HepG2 (cell line): ENCODE results near the gene CEACAM16. TPM values are rescaled to one million over a fixed set of nuclear protein-coding genes. Genes with fewer than 3 reads are reported as not detected.
A peak's percentile ranks its signal among the peaks of the same experiment; 100 is the strongest.

Experiments
- CERS6 ChIP-seq: sonication (generic); formaldehyde crosslinking; IDR thresholded peaks from 2 replicates; pipeline ENCODE4 v1.5.0; 2020; ENCODE audit warnings: missing genetic modification reagents
- DBP ChIP-seq: sonication (generic); formaldehyde crosslinking; IDR thresholded peaks from 2 replicates; pipeline ENCODE4 v1.4.0; 2020; ENCODE audit warnings: missing genetic modification reagents; ENCODE audit errors: not compliant biosample characterization
- HDAC2 ChIP-seq: sonication (generic); formaldehyde crosslinking; IDR thresholded peaks from 2 replicates; pipeline ENCODE4 v1.4.0; 2020; ENCODE audit warnings: missing genetic modification reagents
- HNRNPL ChIP-seq: fragments of 200-400 bp; formaldehyde crosslinking; IDR thresholded peaks from 2 replicates; pipeline ENCODE4 v1.6.1; 2017; ENCODE audit warnings: mild to moderate bottlenecking, low read depth, low read length
- MEF2D ChIP-seq: sonication (generic); formaldehyde crosslinking; IDR thresholded peaks from 2 replicates; pipeline ENCODE4 v1.5.1; 2020; ENCODE audit warnings: mild to moderate bottlenecking, missing genetic modification reagents
- MIXL1 ChIP-seq: IDR thresholded peaks from 2 replicates; pipeline ENCODE4 v1.6.1; 2016
- PATZ1 ChIP-seq: sonication (generic); formaldehyde crosslinking; IDR thresholded peaks from 2 replicates; pipeline ENCODE4 v1.4.0; 2020; ENCODE audit warnings: missing genetic modification reagents
- TEAD3 ChIP-seq: optimal IDR thresholded peaks from 2 replicates; pipeline ENCODE3; 2016; ENCODE audit warnings: borderline replicate concordance
- THAP9 ChIP-seq: sonication (generic); formaldehyde crosslinking; IDR thresholded peaks from 2 replicates; pipeline ENCODE4; 2020; ENCODE audit warnings: missing genetic modification reagents, mild to moderate bottlenecking, borderline replicate concordance
- THRA ChIP-seq: sonication (generic); formaldehyde crosslinking; IDR thresholded peaks from 2 replicates; pipeline ENCODE4 v1.4.0; 2020; ENCODE audit warnings: missing genetic modification reagents, borderline replicate concordance
- XRCC5 ChIP-seq: fragments of 200-400 bp; formaldehyde crosslinking; optimal IDR thresholded peaks from 2 replicates; pipeline ENCODE3; 2017; ENCODE audit warnings: mild to moderate bottlenecking, low read length
- ZBTB38 ChIP-seq: sonication (generic); formaldehyde crosslinking; IDR thresholded peaks from 2 replicates; pipeline ENCODE4 v1.5.1; 2020; ENCODE audit warnings: mild to moderate bottlenecking, missing genetic modification reagents
- ZFP36 ChIP-seq: fragments of 150-350 bp; IDR thresholded peaks from 2 replicates; pipeline ENCODE4 v1.6.1; 2018; ENCODE audit warnings: borderline replicate concordance, low read length, low read depth; ENCODE audit not compliant: partially characterized antibody
- ZNF253 ChIP-seq: sonication (generic); formaldehyde crosslinking; IDR thresholded peaks from 2 replicates; pipeline ENCODE4 v1.8.0; 2022; ENCODE audit warnings: mild to moderate bottlenecking, missing genetic modification reagents, borderline replicate concordance
- ZNF33A ChIP-seq: sonication (generic); formaldehyde crosslinking; IDR thresholded peaks from 2 replicates; pipeline ENCODE4 v1.5.1; 2020; ENCODE audit warnings: missing genetic modification reagents, mild to moderate bottlenecking, moderate library complexity, borderline replicate concordance
- ZNF552 ChIP-seq: sonication (generic); formaldehyde crosslinking; IDR thresholded peaks from 2 replicates; pipeline ENCODE4 v1.9.0; 2022; ENCODE audit warnings: missing genetic modification reagents, mild to moderate bottlenecking, borderline replicate concordance
- ZNF564 ChIP-seq: sonication (generic); formaldehyde crosslinking; IDR thresholded peaks from 2 replicates; pipeline ENCODE4 v1.8.1; 2023; ENCODE audit warnings: mild to moderate bottlenecking, missing genetic modification reagents
- ZNF619 ChIP-seq: sonication (generic); formaldehyde crosslinking; IDR thresholded peaks from 2 replicates; pipeline ENCODE4 v1.4.0; 2020; ENCODE audit warnings: mild to moderate bottlenecking, missing genetic modification reagents
- polyA plus RNA-seq, 8 experiments: library from polyadenylated mRNA; depleted of rRNA in 3 of 8; stranded (reverse) in 7 of 8; unstranded in 1 of 8; fragments of >200 nt; fragmentation: Illumina TruSeq in 4 of 8; extraction: Trizol in 4 of 8; gene quantifications; 2 replicates each; pipeline versions ENCODE4 v1.2.1 to v1.2.3, GENCODE V29; 2011 to 2016; ENCODE audit warnings: low read depth in 4 of 8, missing spikeins in 1 of 8, mixed read lengths in 1 of 8; ENCODE audit not compliant: insufficient read depth in 1 of 8
- total RNA-seq, 5 experiments: library from RNA; depleted of rRNA; stranded (reverse); fragments of >200 nt; fragmentation: Illumina TruSeq; extraction: Trizol; gene quantifications; 2 replicates each; pipeline ENCODE4 v1.2.3, GENCODE V29; 2016; ENCODE audit warnings: low read depth in 1 of 5

Gene CEACAM16
- total and polyA plus RNA-seq, 2 of the 13 experiments (the other 11 are each of a cell fraction or from before 2014, with no cell fraction given): not detected

GRCh38 chr19:44723952-44724319, 25.0 kb downstream of the CEACAM16 start (continued):
- TF ChIP-seq THAP9 (CRISPR knock-in tag): 0 out of 2 replicates have a peak, but pooled peaks have one; percentile 21
- no peak for TF ChIP-seq ZNF253 (CRISPR knock-in tag)
- no peak for TF ChIP-seq ZNF552 (CRISPR knock-in tag)
- TF ChIP-seq ZNF619 (CRISPR knock-in tag): peak; percentile 78; the same call in 1 of the 2 replicates
- 0 out of 2 replicates have a peak, but pooled peaks have one; percentile 52 for TF ChIP-seq HNRNPL
- no peak for TF ChIP-seq CERS6 (CRISPR knock-in tag)
- TF ChIP-seq ZFP36: no peak
- 0 out of 2 replicates have a peak, but pooled peaks have one; percentile 20 for TF ChIP-seq MEF2D (CRISPR knock-in tag)
- no peak for TF ChIP-seq MIXL1 (CRISPR knock-in tag)
- no peak for TF ChIP-seq ZBTB38 (CRISPR knock-in tag)
- peak; percentile 71 for TF ChIP-seq THRA (CRISPR knock-in tag)
- TF ChIP-seq ZNF33A (CRISPR knock-in tag): no peak
- no peak for TF ChIP-seq DBP (CRISPR knock-in tag)
- TF ChIP-seq TEAD3 (CRISPR knock-in tag): peak; percentile 58
- no peak for TF ChIP-seq ZNF564 (CRISPR knock-in tag)
- TF ChIP-seq HDAC2 (CRISPR knock-in tag): peak; percentile 70
- peak; percentile 65 for TF ChIP-seq PATZ1 (CRISPR knock-in tag)
- peak; percentile 76 for TF ChIP-seq XRCC5
